ENCODE measurements around the gene PRKG1.
A peak's percentile ranks its signal among the peaks of the same experiment; 100 is the strongest.
"Not testable (repeated sequence)": the region's sequence is repeated elsewhere in the genome, so short reads cannot be mapped to it uniquely, and the experiment has no call there.

PRKG1 gene

GRCh38 chr10:51397244-51397643, 323.0 kb downstream of the PRKG1 start:
- DNase-seq = no peak

- DNase-seq = peak; percentile 22 to 57
Measured at GRCh38 chr10:51397695-51398094, 323.4 kb downstream of the PRKG1 start.

GRCh38 chr10:51399840-51400239, 325.6 kb downstream of the PRKG1 start:
- DNase-seq = no peak

GRCh38 chr10:51400392-51401096, 326.3 kb downstream of the PRKG1 start:
- DNase-seq = no peak

GRCh38 chr10:51403521-51403920, 329.2 kb downstream of the PRKG1 start:
- DNase-seq = no peak

- no peak for DNase-seq
Measured at GRCh38 chr10:51405580-51406351, 331.5 kb downstream of the PRKG1 start.

GRCh38 chr10:51406581-51406980, 332.3 kb downstream of the PRKG1 start:
- DNase-seq = no peak

GRCh38 chr10:51416494-51416893, 342.2 kb downstream of the PRKG1 start:
- DNase-seq = no peak

- no peak for DNase-seq
Measured at GRCh38 chr10:51419196-51420093, 345.2 kb downstream of the PRKG1 start.

- DNase-seq = no peak
Measured at GRCh38 chr10:51421853-51422252, 347.6 kb downstream of the PRKG1 start.

- DNase-seq = peak in 1 of 2 experiments; percentile 22
Measured at GRCh38 chr10:51422311-51423120, 348.2 kb downstream of the PRKG1 start.

- DNase-seq = no peak
Measured at GRCh38 chr10:51423121-51423452, 348.8 kb downstream of the PRKG1 start.

- no peak for DNase-seq
Measured at GRCh38 chr10:51425431-51425830, 351.1 kb downstream of the PRKG1 start.

GRCh38 chr10:51427758-51428157, 353.5 kb downstream of the PRKG1 start:
- no peak for DNase-seq

GRCh38 chr10:51430506-51430905, 356.2 kb downstream of the PRKG1 start:
- DNase-seq = no peak

GRCh38 chr10:51433949-51434475, 359.7 kb downstream of the PRKG1 start:
- no peak for DNase-seq

- no peak for DNase-seq
Measured at GRCh38 chr10:51436805-51437204, 362.5 kb downstream of the PRKG1 start.

- no peak for DNase-seq
Measured at GRCh38 chr10:51439645-51440044, 365.4 kb downstream of the PRKG1 start.

GRCh38 chr10:51445588-51445987, 371.3 kb downstream of the PRKG1 start:
- DNase-seq = no peak

- DNase-seq = no peak
Measured at GRCh38 chr10:51447119-51447518, 372.8 kb downstream of the PRKG1 start.

- not testable (repeated sequence) for DNase-seq
Measured at GRCh38 chr10:51455762-51456161, 381.5 kb downstream of the PRKG1 start.

GRCh38 chr10:51459476-51459875, 385.2 kb downstream of the PRKG1 start:
- DNase-seq = no peak
